Measurements from ENCODE around the gene SLC35A5.

DNA sequence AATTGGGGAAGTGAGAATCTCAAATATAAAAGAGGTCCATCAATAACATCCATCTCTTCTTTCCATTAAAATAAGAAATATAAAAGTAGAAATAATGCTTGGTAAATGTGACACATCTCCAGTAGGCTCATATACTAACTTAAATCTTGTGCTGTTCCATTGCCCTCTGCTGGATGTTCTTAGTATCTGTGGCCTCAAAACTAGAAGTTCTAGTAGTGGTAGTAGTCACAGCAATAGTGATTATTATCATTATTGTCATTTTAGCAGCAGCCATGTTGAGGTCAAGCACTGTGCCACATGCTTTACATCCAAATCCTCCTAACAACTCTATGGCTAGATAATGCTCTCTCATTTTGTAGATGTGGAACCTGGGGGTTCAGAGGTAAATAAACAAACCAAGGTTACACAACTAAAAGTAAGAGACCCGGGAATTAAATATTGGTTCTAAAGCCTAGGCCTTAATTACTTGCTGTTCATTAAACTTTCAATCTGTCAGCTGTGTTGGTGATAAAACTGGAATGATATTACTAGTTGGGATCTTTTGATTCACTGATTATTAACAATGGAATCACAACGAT, 42.3 kb upstream of the SLC35A5 start:
- TF ChIP-seq, protein P1, sequence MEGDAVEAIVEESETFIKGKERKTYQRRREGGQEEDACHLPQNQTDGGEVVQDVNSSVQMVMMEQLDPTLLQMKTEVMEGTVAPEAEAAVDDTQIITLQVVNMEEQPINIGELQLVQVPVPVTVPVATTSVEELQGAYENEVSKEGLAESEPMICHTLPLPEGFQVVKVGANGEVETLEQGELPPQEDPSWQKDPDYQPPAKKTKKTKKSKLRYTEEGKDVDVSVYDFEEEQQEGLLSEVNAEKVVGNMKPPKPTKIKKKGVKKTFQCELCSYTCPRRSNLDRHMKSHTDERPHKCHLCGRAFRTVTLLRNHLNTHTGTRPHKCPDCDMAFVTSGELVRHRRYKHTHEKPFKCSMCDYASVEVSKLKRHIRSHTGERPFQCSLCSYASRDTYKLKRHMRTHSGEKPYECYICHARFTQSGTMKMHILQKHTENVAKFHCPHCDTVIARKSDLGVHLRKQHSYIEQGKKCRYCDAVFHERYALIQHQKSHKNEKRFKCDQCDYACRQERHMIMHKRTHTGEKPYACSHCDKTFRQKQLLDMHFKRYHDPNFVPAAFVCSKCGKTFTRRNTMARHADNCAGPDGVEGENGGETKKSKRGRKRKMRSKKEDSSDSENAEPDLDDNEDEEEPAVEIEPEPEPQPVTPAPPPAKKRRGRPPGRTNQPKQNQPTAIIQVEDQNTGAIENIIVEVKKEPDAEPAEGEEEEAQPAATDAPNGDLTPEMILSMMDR (IDR thresholded peaks at IDR 0.05), result peak; percentile 52 to 79 (median 76)
- TF ChIP-seq POLR2A (IDR thresholded peaks at IDR 0.05) (no peak), EP300 (IDR thresholded peaks at IDR 0.05) (no peak), POLR2AphosphoS5 (IDR thresholded peaks at IDR 0.05) (no peak)

Data from upper lobe of left lung (tissue), 4 donors.